Keratinocyte (primary cell): ENCODE results near the gene AARS2. TPM values are rescaled to one million over a fixed set of nuclear protein-coding genes. Genes with fewer than 3 reads are reported as not detected.

ENCODE experiments used
- DNase-seq: peaks from one replicate; pipeline ENCODE4 v3.0.0-alpha.2; 2011; ENCODE audit warnings: low read depth, missing footprints, low spot score
- FAIRE-seq: peaks from 2 replicates; lab custom pipeline; 2011; peaks lifted over from hg19 to GRCh38; lab: Jason Lieb, UNC
- H2AFZ ChIP-seq: 2 replicates; pipeline ENCODE4 v1.6.0; 2012; ENCODE audit warnings: low read length, control low read depth, inconsistent platforms; ENCODE audit not compliant: control insufficient read depth
- H3K27ac ChIP-seq: 2 replicates; pipeline ENCODE4 v1.5.1; 2011; ENCODE audit warnings: low read length; ENCODE audit not compliant: control insufficient read depth, insufficient read depth
- H3K27me3 ChIP-seq: 3 replicates; pipeline ENCODE4 v1.6.0; 2011; ENCODE audit warnings: low read length; ENCODE audit not compliant: control insufficient read depth, insufficient read depth; ENCODE audit errors: extremely low read depth
- H3K36me3 ChIP-seq, 2 experiments: 2 replicates in 1 of 2; 3 replicates in 1 of 2; pipeline ENCODE4 v1.5.1; 2011; ENCODE audit warnings: low read length in 2 of 2, mild to moderate bottlenecking in 1 of 2; ENCODE audit not compliant: control insufficient read depth in 2 of 2, insufficient read depth in 2 of 2; ENCODE audit errors: extremely low read depth in 1 of 2
- H3K4me1 ChIP-seq: 3 replicates; pipeline ENCODE4 v1.5.1; 2011; ENCODE audit warnings: low read length; ENCODE audit not compliant: control insufficient read depth, insufficient read depth; ENCODE audit errors: extremely low read depth
- H3K4me2 ChIP-seq: 3 replicates; pipeline ENCODE4 v1.6.0; 2011; ENCODE audit warnings: low read depth, low read length; ENCODE audit not compliant: control insufficient read depth, insufficient read depth; ENCODE audit errors: extremely low read depth
- H3K4me3 ChIP-seq, 3 experiments: fragments of 200-600 bp in 1 of 3; sonication (generic) in 1 of 3; 2 replicates in 2 of 3; 3 replicates in 1 of 3; pipeline ENCODE4 v1.5.1; 2011 to 2016; ENCODE audit warnings: low read length in 3 of 3, mild to moderate bottlenecking in 3 of 3, control low read depth in 2 of 3, inconsistent platforms in 1 of 3, low read depth in 1 of 3, mixed read lengths in 1 of 3, mixed run types in 1 of 3, moderate library complexity in 1 of 3; ENCODE audit not compliant: control insufficient read depth in 2 of 3, insufficient read depth in 2 of 3; ENCODE audit errors: extremely low read depth in 1 of 3
- H3K79me2 ChIP-seq: 2 replicates; pipeline ENCODE4 v1.6.0; 2012; ENCODE audit warnings: low read length; ENCODE audit not compliant: control insufficient read depth, insufficient read depth
- H3K9ac ChIP-seq: 3 replicates; pipeline ENCODE4 v1.6.0; 2011; ENCODE audit warnings: low read length; ENCODE audit not compliant: control insufficient read depth, insufficient read depth; ENCODE audit errors: extremely low read depth
- H3K9me1 ChIP-seq: 3 replicates; pipeline ENCODE4 v1.6.0; 2011; ENCODE audit warnings: low read length; ENCODE audit not compliant: control insufficient read depth, insufficient read depth; ENCODE audit errors: extremely low read depth
- H3K9me3 ChIP-seq: 2 replicates; pipeline ENCODE4 v1.5.1; 2012; ENCODE audit warnings: low read depth, low read length; ENCODE audit not compliant: control insufficient read depth
- H4K20me1 ChIP-seq: 3 replicates; pipeline ENCODE4 v1.6.0; 2011; ENCODE audit warnings: low read length; ENCODE audit not compliant: control insufficient read depth, insufficient read depth; ENCODE audit errors: extremely low read depth
- CTCF ChIP-seq, 3 experiments: IDR thresholded peaks in 1 of 3; conservative IDR thresholded peaks in 1 of 3; optimal IDR thresholded peaks in 1 of 3; 2 replicates in 2 of 3; 3 replicates in 1 of 3; pipeline versions ENCODE3 to v1.5.1; 2011; ENCODE audit warnings: low read length in 3 of 3, mild to moderate bottlenecking in 3 of 3, moderate library complexity in 2 of 3, control low read depth in 1 of 3, inconsistent platforms in 1 of 3; ENCODE audit not compliant: insufficient read depth in 2 of 3; ENCODE audit errors: extremely low read depth in 1 of 3
- EZH2 ChIP-seq: IDR thresholded peaks from one replicate; pipeline ENCODE4 v1.6.1; 2012; ENCODE audit warnings: inconsistent platforms, mild to moderate bottlenecking, low read length, moderate library complexity
- dilution Hi-C: fragments of 300-500 bp; cut with MboI; formaldehyde crosslinking; loops from one replicate; pipeline ENCODE4 v1.7.0; 2020; ENCODE audit warnings: low sequenced_read_pairs; ENCODE audit not compliant: extremely low pct_ligation_motif_present
- polyA plus RNA-seq, 5 experiments: library from polyadenylated mRNA; depleted of rRNA in 3 of 5; stranded (reverse) in 3 of 5; stranded (forward) in 1 of 5; unstranded in 1 of 5; fragments of >200 nt; gene quantifications; 1 replicate in 1 of 5; 2 replicates in 3 of 5; 3 replicates in 1 of 5; pipeline versions ENCODE4 v1.2.1 to v1.2.3, GENCODE V29; 2011 to 2012; ENCODE audit warnings: missing spikeins in 2 of 5, low read depth in 1 of 5, low replicate concordance in 1 of 5

AARS2 gene
- polyA plus RNA-seq, 1 donor (not counting 4 experiments of a cell fraction or from before 2014, with no cell fraction given) = 5.8 TPM

DNA sequence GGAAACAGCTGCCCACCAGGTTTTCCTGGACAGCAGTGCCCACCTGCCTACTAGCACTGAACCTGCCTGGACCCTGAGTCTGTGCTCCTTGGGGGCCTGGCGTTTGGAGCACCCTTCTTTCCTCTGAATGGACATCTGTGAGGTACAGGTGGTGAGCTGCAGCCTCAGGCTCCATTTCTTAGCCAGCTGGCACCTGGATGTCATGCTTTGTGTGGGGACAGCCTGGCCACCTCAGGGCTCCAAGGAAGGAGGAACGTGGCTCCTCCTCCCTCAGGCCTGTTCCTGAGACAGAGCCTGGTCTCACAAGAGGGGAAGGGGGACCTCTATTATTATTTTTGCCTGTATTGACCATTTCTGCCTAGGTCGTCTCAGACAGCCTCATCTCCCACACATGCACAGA is 34.8 kb downstream of the AARS2 start:
- no peak overlapping the region for H3K4me3 ChIP-seq
- no peak overlapping the region for H2AFZ ChIP-seq
- H3K36me3 ChIP-seq = no peaks in the 10 kb centered on the region
- no peaks in the 10 kb centered on the region for H3K9me1 ChIP-seq
- H3K27me3 ChIP-seq = peaks cover 43% of the 10 kb centered on the region
- no peaks in the 10 kb centered on the region for H4K20me1 ChIP-seq
- no peak for DNase-seq
- no peaks in the 10 kb centered on the region for H3K79me2 ChIP-seq
- no peak overlapping the region for H3K27ac ChIP-seq
- H3K4me1 ChIP-seq = no peaks in the 10 kb centered on the region
- dilution Hi-C loops = no loop called here
- FAIRE-seq = no peak
- no peaks in the 10 kb centered on the region for H3K9me3 ChIP-seq
- no peak overlapping the region for H3K9ac ChIP-seq
- no peak for TF ChIP-seq CTCF (optimal IDR thresholded peaks at IDR 0.05 in 1 of 3, IDR thresholded peaks at IDR 0.05 in 1 of 3, conservative IDR thresholded peaks at IDR 0.05 in 1 of 3; ENCODE audit: extremely low read depth in 1 of 3, insufficient read depth in 2 of 3, low read length in 3 of 3)
- no peak for TF ChIP-seq EZH2
- no peak overlapping the region for H3K4me2 ChIP-seq

GRCh38 chr6:44277763-44278162 is 35.4 kb downstream of the AARS2 start:
- Histone ChIP-seq H3K9me3 (no peaks in the 10 kb centered on the region), H3K9me1 (no peaks in the 10 kb centered on the region), H4K20me1 (no peaks in the 10 kb centered on the region), H2AFZ (no peak overlapping the region), H3K36me3 (no peaks in the 10 kb centered on the region), H3K79me2 (no peaks in the 10 kb centered on the region), H3K9ac (no peak overlapping the region), H3K27ac (no peak overlapping the region), H3K4me1 (no peaks in the 10 kb centered on the region), H3K4me3 (no peak overlapping the region), H3K27me3 (peaks cover 48% of the 10 kb centered on the region), H3K4me2 (no peak overlapping the region)
- dilution Hi-C loops = no loop called here
- TF ChIP-seq CTCF (optimal IDR thresholded peaks at IDR 0.05 in 1 of 3, IDR thresholded peaks at IDR 0.05 in 1 of 3, conservative IDR thresholded peaks at IDR 0.05 in 1 of 3; ENCODE audit: extremely low read depth in 1 of 3, insufficient read depth in 2 of 3, low read length in 3 of 3) = no peak
- no peak for TF ChIP-seq EZH2
- no peak for FAIRE-seq
- no peak for DNase-seq
